ENCODE results near the gene PVR.

PVR gene

DNA sequence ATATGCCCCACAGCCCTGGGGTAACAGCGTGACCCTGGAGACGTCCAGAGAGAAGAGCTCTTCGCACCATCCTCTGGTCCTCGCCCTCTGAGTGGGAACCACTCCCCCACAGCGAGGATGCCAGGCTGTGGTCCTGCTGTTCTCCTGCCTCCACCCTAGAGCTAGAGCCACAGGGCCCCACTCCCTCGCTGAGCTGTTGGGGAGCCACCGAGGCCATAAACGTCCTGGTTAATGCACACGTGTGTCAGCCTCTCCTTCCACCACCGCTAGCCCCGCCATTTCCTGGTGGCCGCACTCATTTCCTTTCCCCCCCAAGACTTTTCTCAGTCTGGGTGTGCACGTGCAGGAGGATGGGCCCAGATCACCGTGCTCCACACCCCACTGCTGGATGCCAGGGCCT lies 66.8 kb downstream of the PVR start:
- TF ChIP-seq, protein P1, sequence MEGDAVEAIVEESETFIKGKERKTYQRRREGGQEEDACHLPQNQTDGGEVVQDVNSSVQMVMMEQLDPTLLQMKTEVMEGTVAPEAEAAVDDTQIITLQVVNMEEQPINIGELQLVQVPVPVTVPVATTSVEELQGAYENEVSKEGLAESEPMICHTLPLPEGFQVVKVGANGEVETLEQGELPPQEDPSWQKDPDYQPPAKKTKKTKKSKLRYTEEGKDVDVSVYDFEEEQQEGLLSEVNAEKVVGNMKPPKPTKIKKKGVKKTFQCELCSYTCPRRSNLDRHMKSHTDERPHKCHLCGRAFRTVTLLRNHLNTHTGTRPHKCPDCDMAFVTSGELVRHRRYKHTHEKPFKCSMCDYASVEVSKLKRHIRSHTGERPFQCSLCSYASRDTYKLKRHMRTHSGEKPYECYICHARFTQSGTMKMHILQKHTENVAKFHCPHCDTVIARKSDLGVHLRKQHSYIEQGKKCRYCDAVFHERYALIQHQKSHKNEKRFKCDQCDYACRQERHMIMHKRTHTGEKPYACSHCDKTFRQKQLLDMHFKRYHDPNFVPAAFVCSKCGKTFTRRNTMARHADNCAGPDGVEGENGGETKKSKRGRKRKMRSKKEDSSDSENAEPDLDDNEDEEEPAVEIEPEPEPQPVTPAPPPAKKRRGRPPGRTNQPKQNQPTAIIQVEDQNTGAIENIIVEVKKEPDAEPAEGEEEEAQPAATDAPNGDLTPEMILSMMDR (IDR thresholded peaks at IDR 0.05; ENCODE audit: borderline replicate concordance, extremely low read depth, low read length, poor library complexity, severe bottlenecking) = no peak
- TF ChIP-seq EZH2 (IDR thresholded peaks at IDR 0.05; ENCODE audit: borderline replicate concordance, low read depth, low read length, severe bottlenecking) = no peak
- Histone ChIP-seq H3K9ac (ENCODE audit: low read depth, low read length) (no peak overlapping the region), H3K27ac (ENCODE audit: low read length) (no peak overlapping the region), H3K79me2 (ENCODE audit: insufficient read depth, low read length) (no peaks in the 10 kb centered on the region), H4K20me1 (ENCODE audit: insufficient read depth, low read length) (no peaks in the 10 kb centered on the region), H3K9me3 (ENCODE audit: insufficient read depth, low read length, severe bottlenecking) (peaks cover 3% of the 10 kb centered on the region), H3K4me3 (ENCODE audit: low read depth in 1 of 2, low read length in 2 of 2) (no peak overlapping the region), H2AFZ (ENCODE audit: low read depth, low read length) (no peak overlapping the region), H3K36me3 (ENCODE audit: insufficient read depth, low read length) (no peaks in the 10 kb centered on the region), H3K4me1 (ENCODE audit: insufficient read depth, low read length) (no peaks in the 10 kb centered on the region), H3K27me3 (ENCODE audit: insufficient read depth, low read length, poor library complexity) (no peaks in the 10 kb centered on the region), H3K4me2 (ENCODE audit: insufficient read depth, low read length) (no peak overlapping the region)
- ATAC-seq (ENCODE audit: insufficient read depth, low read depth) (no peak), DNase-seq (no peak)

DNA sequence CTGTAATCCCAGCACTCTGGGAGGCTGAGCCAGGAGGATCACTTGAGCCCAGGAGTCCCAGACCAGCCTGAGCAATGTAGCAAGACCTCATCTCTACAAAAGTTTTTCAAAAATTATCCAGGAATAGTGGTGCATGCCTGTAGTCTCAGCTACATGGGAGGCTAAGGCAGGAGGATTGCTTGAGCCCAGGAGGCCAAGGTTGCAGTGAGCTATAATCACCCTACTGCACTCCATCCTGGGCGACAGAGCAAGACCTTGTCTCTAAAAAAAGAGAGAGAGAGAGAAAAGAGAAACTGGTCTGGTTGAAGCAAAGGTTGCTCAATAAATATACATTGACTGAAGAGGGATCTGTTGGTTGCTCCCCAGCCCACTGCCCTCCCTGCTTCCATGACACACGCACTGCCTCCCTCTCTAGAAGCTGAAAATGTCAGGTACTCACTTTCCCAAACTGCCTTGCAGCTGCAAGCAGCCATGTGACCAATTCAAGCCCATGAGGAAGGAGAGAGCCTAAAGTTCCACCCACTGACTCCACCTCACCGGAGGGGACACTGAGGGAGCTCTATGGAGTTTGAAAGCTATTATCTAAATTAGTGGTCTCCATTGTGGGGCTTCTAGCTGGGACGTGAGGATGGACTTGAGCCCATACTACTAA lies 69.3 kb downstream of the PVR start:
- Histone ChIP-seq H3K9ac (ENCODE audit: low read depth, low read length) (no peak overlapping the region), H3K9me3 (ENCODE audit: insufficient read depth, low read length, severe bottlenecking) (peaks cover 3% of the 10 kb centered on the region), H3K79me2 (ENCODE audit: insufficient read depth, low read length) (no peaks in the 10 kb centered on the region), H3K27me3 (ENCODE audit: insufficient read depth, low read length, poor library complexity) (no peaks in the 10 kb centered on the region), H3K4me3 (ENCODE audit: low read depth in 1 of 2, low read length in 2 of 2) (no peak overlapping the region), H3K4me2 (ENCODE audit: insufficient read depth, low read length) (no peak overlapping the region), H3K36me3 (ENCODE audit: insufficient read depth, low read length) (no peaks in the 10 kb centered on the region), H3K27ac (ENCODE audit: low read length) (no peak overlapping the region), H3K4me1 (ENCODE audit: insufficient read depth, low read length) (no peaks in the 10 kb centered on the region), H2AFZ (ENCODE audit: low read depth, low read length) (no peak overlapping the region), H4K20me1 (ENCODE audit: insufficient read depth, low read length) (no peaks in the 10 kb centered on the region)
- DNase-seq = no peak
- TF ChIP-seq, protein P1 (IDR thresholded peaks at IDR 0.05; ENCODE audit: borderline replicate concordance, extremely low read depth, low read length, poor library complexity, severe bottlenecking) = no peak
- TF ChIP-seq EZH2 (IDR thresholded peaks at IDR 0.05; ENCODE audit: borderline replicate concordance, low read depth, low read length, severe bottlenecking) = no peak
- no peak for ATAC-seq (ENCODE audit: insufficient read depth, low read depth)

Measured in DND-41 (cell line).